Esophagus squamous epithelium (tissue), 5 donors: ENCODE measurements around the gene TIMD4. TPM values are rescaled to one million over a fixed set of nuclear protein-coding genes. Genes with fewer than 3 reads are reported as not detected.

Experiments
- DNase-seq: peaks from one replicate; lab custom pipeline; 2025; lab: John Stamatoyannopoulos, UW
- H3K27ac ChIP-seq, 4 donors: fragments of 200-600 bp; sonication (generic); one replicate each; pipeline ENCODE4 v1.5.1; 2016 to 2019; ENCODE audit warnings: mild to moderate bottlenecking in 1 of 4
- H3K27me3 ChIP-seq, 4 donors: fragments of 200-600 bp; sonication (generic); 1 replicate in 3 of 4; 2 replicates in 1 of 4; pipeline versions ENCODE4 v1.5.1 to v1.6.0; 2017 to 2021; ENCODE audit warnings: antibody characterized with exemption in 1 of 4
- H3K36me3 ChIP-seq, 3 donors: fragments of 200-600 bp; sonication (generic); one replicate each; pipeline ENCODE4 v1.5.1; 2016 to 2019
- H3K4me1 ChIP-seq, 3 donors: fragments of 200-600 bp; sonication (generic); one replicate each; pipeline ENCODE4 v1.5.1; 2017 to 2019
- H3K4me3 ChIP-seq, 4 donors: fragments of 200-600 bp; sonication (generic); 1 replicate in 3 of 4; 2 replicates in 1 of 4; pipeline ENCODE4 v1.5.1; 2016 to 2019; ENCODE audit warnings: mild to moderate bottlenecking in 2 of 4, moderate library complexity in 1 of 4
- H3K9me3 ChIP-seq, 3 donors: fragments of 200-600 bp; sonication (generic); one replicate each; pipeline ENCODE4 v1.5.1; 2016 to 2019
- POLR2A ChIP-seq, 4 donors: fragments of 450-650 bp; IDR thresholded peaks; one replicate each; pipeline ENCODE4 v1.6.1; 2017; ENCODE audit warnings: antibody characterized with exemption in 4 of 4, mild to moderate bottlenecking in 4 of 4, moderate library complexity in 3 of 4
- WGBS, 2 donors: methylation state at CpG; one replicate each; pipeline ENCODE4 v1.1.5; 2018; 5-methylcytosine and 5-hydroxymethylcytosine counted together
- intact Hi-C: fragments of 100-400 bp; cut with DNase I; formaldehyde crosslinking; loops from one replicate; pipeline ENCODE4 v1.15.0; 2022
- total RNA-seq, 4 donors: library from RNA; depleted of rRNA; stranded (reverse); fragments of >200 nt; gene quantifications; one replicate each; pipeline ENCODE4 v1.1.0, GENCODE V29; 2016
- TF ChIP-seq, protein P1 (sequence below), 6 experiments: fragments of 450-650 bp in 4 of 6; fragments of 200-600 bp in 2 of 6; sonication (generic) in 2 of 6; IDR thresholded peaks; one replicate each; pipeline ENCODE4 v1.5.1; 2016 to 2019; ENCODE audit warnings: antibody characterized with exemption in 6 of 6, mild to moderate bottlenecking in 4 of 6, moderate library complexity in 4 of 6
- donor health status: DM: yes; HTN: yes; CAD: no.

Gene TIMD4
- total RNA-seq, 4 donors from 2014 or later: not detected

GRCh38 chr5:156922207-156922792 is 40.7 kb downstream of the TIMD4 start:
- no peaks in the 10 kb centered on the region for H3K27me3 ChIP-seq
- H3K4me1 ChIP-seq: no peaks in the 10 kb centered on the region
- H3K4me3 ChIP-seq: no peak overlapping the region
- no peak for DNase-seq
- no peak overlapping the region for H3K27ac ChIP-seq
- 78 to 85% methylated on average over 3 of the region's 3 CpGs for WGBS, 2 donors
- H3K36me3 ChIP-seq: no peaks in the 10 kb centered on the region
- intact Hi-C loops: no loop called here
- no peaks in the 10 kb centered on the region for H3K9me3 ChIP-seq
- TF ChIP-seq, protein P1, sequence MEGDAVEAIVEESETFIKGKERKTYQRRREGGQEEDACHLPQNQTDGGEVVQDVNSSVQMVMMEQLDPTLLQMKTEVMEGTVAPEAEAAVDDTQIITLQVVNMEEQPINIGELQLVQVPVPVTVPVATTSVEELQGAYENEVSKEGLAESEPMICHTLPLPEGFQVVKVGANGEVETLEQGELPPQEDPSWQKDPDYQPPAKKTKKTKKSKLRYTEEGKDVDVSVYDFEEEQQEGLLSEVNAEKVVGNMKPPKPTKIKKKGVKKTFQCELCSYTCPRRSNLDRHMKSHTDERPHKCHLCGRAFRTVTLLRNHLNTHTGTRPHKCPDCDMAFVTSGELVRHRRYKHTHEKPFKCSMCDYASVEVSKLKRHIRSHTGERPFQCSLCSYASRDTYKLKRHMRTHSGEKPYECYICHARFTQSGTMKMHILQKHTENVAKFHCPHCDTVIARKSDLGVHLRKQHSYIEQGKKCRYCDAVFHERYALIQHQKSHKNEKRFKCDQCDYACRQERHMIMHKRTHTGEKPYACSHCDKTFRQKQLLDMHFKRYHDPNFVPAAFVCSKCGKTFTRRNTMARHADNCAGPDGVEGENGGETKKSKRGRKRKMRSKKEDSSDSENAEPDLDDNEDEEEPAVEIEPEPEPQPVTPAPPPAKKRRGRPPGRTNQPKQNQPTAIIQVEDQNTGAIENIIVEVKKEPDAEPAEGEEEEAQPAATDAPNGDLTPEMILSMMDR (IDR thresholded peaks at IDR 0.05): no peak

DNA sequence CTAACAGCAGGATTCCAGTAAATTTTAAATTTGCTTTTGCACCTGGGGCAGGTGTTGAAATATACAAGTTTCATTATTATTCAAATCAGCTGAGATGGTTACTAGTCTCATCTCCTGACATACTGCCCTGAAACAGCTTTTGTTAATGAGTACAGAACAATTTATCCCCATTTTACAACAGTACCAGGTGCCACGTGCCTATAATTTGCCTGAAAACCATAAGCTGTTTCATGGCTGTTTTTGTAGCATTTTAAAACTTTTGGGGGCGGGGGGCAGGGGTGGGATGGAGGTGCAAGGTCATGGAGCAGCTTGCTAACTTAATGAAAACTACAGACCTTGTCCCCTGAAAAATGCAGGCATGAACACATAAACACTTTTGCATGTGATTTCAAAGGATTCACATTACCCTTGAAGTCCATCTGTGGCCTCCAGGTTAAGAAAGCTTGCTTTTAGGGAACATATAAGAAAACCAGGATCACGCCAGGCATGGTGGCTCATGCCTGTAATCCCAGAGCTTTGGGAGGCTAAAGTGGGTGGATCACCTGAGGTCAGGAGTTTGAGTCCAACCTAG is 42.1 kb downstream of the TIMD4 start:
- intact Hi-C loops: no loop called here
- Histone ChIP-seq H3K36me3 (no peaks in the 10 kb centered on the region), H3K27ac (no peak overlapping the region), H3K4me3 (no peak overlapping the region), H3K27me3 (no peaks in the 10 kb centered on the region), H3K9me3 (no peaks in the 10 kb centered on the region), H3K4me1 (no peaks in the 10 kb centered on the region)
- TF ChIP-seq POLR2A (IDR thresholded peaks at IDR 0.05): no peak
- TF ChIP-seq, protein P1 (IDR thresholded peaks at IDR 0.05): no peak
- 29 to 71% methylated on average over 1 to 3 of the region's 3 CpGs for WGBS, 2 donors
- no peak for DNase-seq

- DNase-seq: no peak
- Histone ChIP-seq H3K27me3 (no peaks in the 10 kb centered on the region), H3K27ac (peak overlapping the region in 1 of 4 donors; percentile 21), H3K9me3 (no peaks in the 10 kb centered on the region), H3K4me3 (no peak overlapping the region), H3K36me3 (no peaks in the 10 kb centered on the region), H3K4me1 (no peaks in the 10 kb centered on the region)
- TF ChIP-seq, protein P1 (IDR thresholded peaks at IDR 0.05): no peak
- TF ChIP-seq POLR2A (IDR thresholded peaks at IDR 0.05): no peak
- 53 to 66% methylated on average over 7 of the region's 7 CpGs for WGBS, 2 donors
- intact Hi-C loops: no loop called here
These were observed 42.8 kb downstream of the TIMD4 start for GRCh38 chr5:156920042-156920860.

DNA sequence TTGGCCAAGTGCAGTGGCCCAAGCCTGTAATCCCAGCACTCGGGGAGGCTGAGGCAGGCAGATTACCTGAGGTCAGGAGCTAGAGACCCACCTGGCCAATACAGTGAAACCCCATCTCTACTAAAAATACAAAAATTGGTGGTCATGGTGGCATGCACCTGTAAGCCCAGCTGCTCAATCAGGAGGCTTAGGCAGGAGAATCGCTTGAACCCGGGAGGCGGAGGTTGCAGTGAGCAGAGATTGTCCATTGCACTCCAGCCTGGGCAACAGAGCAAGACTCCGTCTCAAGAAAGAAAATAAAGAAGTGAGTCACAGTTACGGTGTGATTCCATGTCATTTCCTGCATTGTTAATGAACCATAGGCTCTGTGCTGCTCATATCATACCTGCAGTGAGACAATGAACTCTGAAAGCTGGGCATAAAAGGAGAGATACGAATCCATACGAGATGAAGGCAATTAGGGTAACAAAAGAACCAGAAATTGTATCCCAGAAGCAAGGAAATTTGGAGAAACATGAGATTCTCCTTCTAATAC is 44.6 kb downstream of the TIMD4 start:
- Histone ChIP-seq H3K9me3 (no peaks in the 10 kb centered on the region), H3K27me3 (no peaks in the 10 kb centered on the region), H3K4me3 (no peak overlapping the region), H3K27ac (no peak overlapping the region), H3K36me3 (no peaks in the 10 kb centered on the region), H3K4me1 (no peaks in the 10 kb centered on the region)
- TF ChIP-seq POLR2A (IDR thresholded peaks at IDR 0.05): no peak
- TF ChIP-seq, protein P1 (IDR thresholded peaks at IDR 0.05): no peak
- intact Hi-C loops: no loop called here
- no peak for DNase-seq
- 49 to 78% methylated on average over 6 to 8 of the region's 8 CpGs for WGBS, 2 donors

GRCh38 chr5:156914371-156914737 is 48.7 kb downstream of the TIMD4 start:
- no peak overlapping the region for H3K27ac ChIP-seq
- DNase-seq: no peak

More at GRCh38 chr5:156914371-156914737, 48.7 kb downstream of the TIMD4 start:
- Histone ChIP-seq H3K4me3 (no peak overlapping the region), H3K9me3 (no peaks in the 10 kb centered on the region), H3K27me3 (no peaks in the 10 kb centered on the region), H3K4me1 (no peaks in the 10 kb centered on the region), H3K36me3 (no peaks in the 10 kb centered on the region)
- intact Hi-C loops: no loop called here
- 93 to 95% methylated on average over 2 of the region's 2 CpGs for WGBS, 2 donors
- TF ChIP-seq, protein P1 (IDR thresholded peaks at IDR 0.05): no peak
- no peak for TF ChIP-seq POLR2A (IDR thresholded peaks at IDR 0.05)
